Stimulated activated memory B cell treated with anti-CD40 and anti-IgM and Interleukin-4, amounts not matched to agents 10 μg/mL and 1 μg/mL and 100 μg/mL, for 72 hours (primary cell): ENCODE measurements around the gene PLCE1.

ENCODE experiments used
- ATAC-seq: fragments of 150-1000 bp; cut with Tn5 transposase; 2 replicates; pipeline ENCODE4 v1.10.0; 2021
- H3K27ac Mint-ChIP-seq: one replicate; pipeline ENCODE4 v1.8.0; 2022; ENCODE audit warnings: mild to moderate bottlenecking, mixed read lengths
- H3K27me3 Mint-ChIP-seq: one replicate; pipeline ENCODE4 v1.8.0; 2022; ENCODE audit warnings: mixed read lengths
- H3K36me3 Mint-ChIP-seq: one replicate; pipeline ENCODE4 v1.8.0; 2022; ENCODE audit warnings: mixed read lengths
- H3K4me1 Mint-ChIP-seq: one replicate; pipeline ENCODE4 v1.8.0; 2022; ENCODE audit warnings: mixed read lengths
- H3K4me3 Mint-ChIP-seq: one replicate; pipeline ENCODE4 v1.8.0; 2022; ENCODE audit warnings: mild to moderate bottlenecking, moderate library complexity, mixed read lengths
- H3K9me3 Mint-ChIP-seq: one replicate; pipeline ENCODE4 v1.8.0; 2022; ENCODE audit warnings: mixed read lengths

Gene PLCE1

GRCh38 chr10:94003488-94003887 is 9.8 kb downstream of the PLCE1 start:
- Mint-ChIP-seq H3K27me3 (peaks cover 21% of the 10 kb centered on the region), H3K9me3 (no peaks in the 10 kb centered on the region), H3K4me1 (no peaks in the 10 kb centered on the region), H3K27ac (no peak overlapping the region), H3K4me3 (no peak overlapping the region), H3K36me3 (no peaks in the 10 kb centered on the region)
- ATAC-seq: no peak

- no peak for ATAC-seq
- H3K27me3 Mint-ChIP-seq: peaks cover 18% of the 10 kb centered on the region
- no peak overlapping the region for H3K27ac Mint-ChIP-seq
- no peaks in the 10 kb centered on the region for H3K36me3 Mint-ChIP-seq
- H3K4me1 Mint-ChIP-seq: no peaks in the 10 kb centered on the region
- no peaks in the 10 kb centered on the region for H3K9me3 Mint-ChIP-seq
- no peak overlapping the region for H3K4me3 Mint-ChIP-seq
Observed at GRCh38 chr10:94005050-94005449, 11.3 kb downstream of the PLCE1 start.

GRCh38 chr10:94006591-94007550 is 13.1 kb downstream of the PLCE1 start:
- no peaks in the 10 kb centered on the region for H3K36me3 Mint-ChIP-seq
- H3K9me3 Mint-ChIP-seq: peaks cover 3% of the 10 kb centered on the region
- peaks cover 18% of the 10 kb centered on the region for H3K27me3 Mint-ChIP-seq
- H3K27ac Mint-ChIP-seq: no peak overlapping the region
- H3K4me3 Mint-ChIP-seq: no peak overlapping the region
- no peaks in the 10 kb centered on the region for H3K4me1 Mint-ChIP-seq
- no peak for ATAC-seq

GRCh38 chr10:94008526-94008925 is 14.8 kb downstream of the PLCE1 start:
- Mint-ChIP-seq H3K27me3 (peaks cover 18% of the 10 kb centered on the region), H3K27ac (no peak overlapping the region), H3K36me3 (no peaks in the 10 kb centered on the region), H3K4me3 (no peak overlapping the region), H3K9me3 (peaks cover 3% of the 10 kb centered on the region), H3K4me1 (no peaks in the 10 kb centered on the region)
- no peak for ATAC-seq

- Mint-ChIP-seq H3K27ac (no peak overlapping the region), H3K4me3 (no peak overlapping the region), H3K36me3 (no peaks in the 10 kb centered on the region), H3K4me1 (no peaks in the 10 kb centered on the region), H3K27me3 (peaks cover 18% of the 10 kb centered on the region), H3K9me3 (peaks cover 3% of the 10 kb centered on the region)
- no peak for ATAC-seq
Observed at GRCh38 chr10:94010116-94010515, 16.4 kb downstream of the PLCE1 start.

- H3K9me3 Mint-ChIP-seq: peaks cover 3% of the 10 kb centered on the region
- H3K4me1 Mint-ChIP-seq: no peaks in the 10 kb centered on the region
- ATAC-seq: no peak
- H3K27ac Mint-ChIP-seq: no peak overlapping the region
- peaks cover 12% of the 10 kb centered on the region for H3K27me3 Mint-ChIP-seq
- H3K4me3 Mint-ChIP-seq: no peak overlapping the region
- no peaks in the 10 kb centered on the region for H3K36me3 Mint-ChIP-seq
Observed at GRCh38 chr10:94010886-94011285, 17.2 kb downstream of the PLCE1 start.

GRCh38 chr10:94011296-94011695 is 17.6 kb downstream of the PLCE1 start:
- H3K36me3 Mint-ChIP-seq: no peaks in the 10 kb centered on the region
- no peak overlapping the region for H3K4me3 Mint-ChIP-seq
- H3K27ac Mint-ChIP-seq: no peak overlapping the region
- no peak for ATAC-seq
- peaks cover 10% of the 10 kb centered on the region for H3K27me3 Mint-ChIP-seq
- H3K9me3 Mint-ChIP-seq: peaks cover 3% of the 10 kb centered on the region
- H3K4me1 Mint-ChIP-seq: no peaks in the 10 kb centered on the region

- Mint-ChIP-seq H3K36me3 (no peaks in the 10 kb centered on the region), H3K27me3 (no peaks in the 10 kb centered on the region), H3K27ac (no peak overlapping the region), H3K4me1 (no peaks in the 10 kb centered on the region), H3K9me3 (peaks cover 3% of the 10 kb centered on the region), H3K4me3 (no peak overlapping the region)
- no peak for ATAC-seq
Observed at GRCh38 chr10:94012834-94013233, 19.1 kb downstream of the PLCE1 start.

GRCh38 chr10:94013331-94013760 is 19.6 kb downstream of the PLCE1 start:
- H3K36me3 Mint-ChIP-seq: no peaks in the 10 kb centered on the region
- no peaks in the 10 kb centered on the region for H3K27me3 Mint-ChIP-seq
- no peak overlapping the region for H3K4me3 Mint-ChIP-seq

GRCh38 chr10:94014304-94014703 is 20.6 kb downstream of the PLCE1 start:
- no peak for ATAC-seq
- H3K4me1 Mint-ChIP-seq: no peaks in the 10 kb centered on the region
- no peaks in the 10 kb centered on the region for H3K36me3 Mint-ChIP-seq
- H3K9me3 Mint-ChIP-seq: peaks cover 3% of the 10 kb centered on the region
- H3K27me3 Mint-ChIP-seq: no peaks in the 10 kb centered on the region
- H3K4me3 Mint-ChIP-seq: no peak overlapping the region
- H3K27ac Mint-ChIP-seq: no peak overlapping the region

More at GRCh38 chr10:94013331-94013760, 19.6 kb downstream of the PLCE1 start:
- ATAC-seq: no peak
- H3K9me3 Mint-ChIP-seq: peaks cover 3% of the 10 kb centered on the region
- no peaks in the 10 kb centered on the region for H3K4me1 Mint-ChIP-seq
- H3K27ac Mint-ChIP-seq: no peak overlapping the region

- Mint-ChIP-seq H3K27me3 (peaks cover 10% of the 10 kb centered on the region), H3K4me3 (no peak overlapping the region), H3K4me1 (no peaks in the 10 kb centered on the region), H3K9me3 (no peaks in the 10 kb centered on the region), H3K36me3 (no peaks in the 10 kb centered on the region), H3K27ac (no peak overlapping the region)
- ATAC-seq: no peak
Observed at GRCh38 chr10:94016727-94017714, 23.3 kb downstream of the PLCE1 start.

- no peak overlapping the region for H3K27ac Mint-ChIP-seq
- peaks cover 15% of the 10 kb centered on the region for H3K27me3 Mint-ChIP-seq
- H3K9me3 Mint-ChIP-seq: no peaks in the 10 kb centered on the region
- H3K4me1 Mint-ChIP-seq: no peaks in the 10 kb centered on the region
- H3K36me3 Mint-ChIP-seq: no peaks in the 10 kb centered on the region
- H3K4me3 Mint-ChIP-seq: no peak overlapping the region
- no peak for ATAC-seq
Observed at GRCh38 chr10:94018107-94018506, 24.4 kb downstream of the PLCE1 start.

GRCh38 chr10:94023906-94024305 is 30.2 kb downstream of the PLCE1 start:
- Mint-ChIP-seq H3K27me3 (peaks cover 15% of the 10 kb centered on the region), H3K27ac (no peak overlapping the region), H3K9me3 (peaks cover 5% of the 10 kb centered on the region), H3K4me3 (no peak overlapping the region), H3K4me1 (no peaks in the 10 kb centered on the region), H3K36me3 (no peaks in the 10 kb centered on the region)
- ATAC-seq: no peak

- Mint-ChIP-seq H3K4me3 (no peak overlapping the region), H3K36me3 (peaks cover 2% of the 10 kb centered on the region), H3K27me3 (peaks cover 15% of the 10 kb centered on the region), H3K27ac (no peak overlapping the region), H3K4me1 (no peaks in the 10 kb centered on the region), H3K9me3 (peaks cover 8% of the 10 kb centered on the region)
- ATAC-seq: no peak
Observed at GRCh38 chr10:94024407-94024806, 30.7 kb downstream of the PLCE1 start.

GRCh38 chr10:94025806-94026205 is 32.1 kb downstream of the PLCE1 start:
- no peak for ATAC-seq
- Mint-ChIP-seq H3K27ac (no peak overlapping the region), H3K4me1 (no peaks in the 10 kb centered on the region), H3K27me3 (peaks cover 7% of the 10 kb centered on the region), H3K4me3 (no peak overlapping the region), H3K36me3 (peaks cover 4% of the 10 kb centered on the region), H3K9me3 (peaks cover 14% of the 10 kb centered on the region)
